A172 (cell line): ENCODE data around the gene BMPR1B. TPM values are rescaled to one million over a fixed set of nuclear protein-coding genes. Genes with fewer than 3 reads are reported as not detected.
"Not testable (repeated sequence)": the region's sequence is repeated elsewhere in the genome, so short reads cannot be mapped to it uniquely, and the experiment has no call there.

Experiments
- DNase-seq: peaks from one replicate; pipeline ENCODE4 v3.0.0-alpha.2; 2015; ENCODE audit warnings: low spot score
- total RNA-seq: library from RNA; depleted of rRNA; stranded (reverse); fragments of >200 nt; shearing (Covaris generic); gene quantifications from 2 replicates; pipeline ENCODE4 v1.2.3, GENCODE V29; 2014

Gene BMPR1B
- total RNA-seq, 1 experiment from 2014 or later = 0.05 TPM

DNA sequence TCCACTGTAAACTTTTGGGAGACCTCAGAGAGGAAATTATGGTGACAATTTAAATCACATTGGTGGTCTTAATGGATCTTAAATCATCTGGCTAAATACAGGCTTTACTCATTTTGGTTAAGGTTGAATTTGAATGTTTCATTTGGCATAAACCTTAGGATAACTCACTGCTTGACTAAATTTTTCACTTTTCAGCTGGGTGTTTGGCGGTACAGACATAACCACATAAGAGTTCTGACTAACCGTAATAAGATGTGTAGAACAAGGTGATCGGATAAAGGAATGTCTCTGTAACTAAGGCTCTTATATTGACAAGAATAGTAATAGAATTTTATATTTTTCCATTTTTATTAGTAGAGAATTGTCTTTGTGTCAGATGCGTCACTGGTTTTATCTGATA, 281.0 kb downstream of the BMPR1B start:
- DNase-seq = no peak

DNA sequence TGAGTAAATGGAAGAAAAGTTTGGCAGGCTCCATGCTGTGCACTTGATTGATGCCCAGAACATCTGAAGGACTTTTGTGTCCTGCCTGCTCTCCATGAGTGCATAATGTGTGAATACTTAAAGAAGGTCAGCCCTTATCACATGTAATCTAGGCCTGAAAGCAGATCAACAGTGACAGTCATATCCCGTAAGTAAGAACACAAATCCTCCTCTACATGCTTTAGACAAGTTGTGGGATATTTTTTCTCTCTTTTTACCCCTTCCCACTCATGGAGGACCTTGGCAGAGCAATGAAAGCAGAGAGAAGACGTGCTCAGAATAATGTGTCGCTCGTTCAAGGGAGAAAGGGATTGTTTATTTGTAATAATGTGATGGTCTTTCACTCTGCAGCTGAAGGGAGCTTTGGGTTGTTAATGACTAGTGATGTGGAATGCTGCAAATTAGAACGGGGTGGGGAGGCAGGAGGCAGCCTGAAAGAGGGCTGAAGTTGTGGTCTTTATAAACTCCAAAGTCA, 286.6 kb downstream of the BMPR1B start:
- no peak for DNase-seq

DNA sequence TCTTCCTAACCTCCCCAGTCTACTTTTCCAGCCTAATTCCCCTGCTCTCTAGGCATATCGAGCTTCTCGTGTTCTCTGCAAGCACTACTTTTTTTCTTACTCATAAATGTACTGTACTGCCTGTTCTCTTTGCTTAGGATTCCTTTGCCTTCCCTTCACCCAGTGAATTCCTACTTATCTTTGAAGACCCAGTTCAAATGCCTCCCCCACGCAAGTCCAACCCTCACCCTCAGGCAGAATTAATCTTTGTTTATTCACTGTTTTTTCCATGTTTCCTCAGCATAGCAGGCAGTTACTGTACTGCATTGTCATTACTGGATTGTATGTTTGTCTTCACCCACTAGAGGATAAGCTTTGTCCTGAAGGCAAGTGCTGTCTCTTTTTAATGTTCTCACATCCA, 287.7 kb downstream of the BMPR1B start:
- no peak for DNase-seq

DNA sequence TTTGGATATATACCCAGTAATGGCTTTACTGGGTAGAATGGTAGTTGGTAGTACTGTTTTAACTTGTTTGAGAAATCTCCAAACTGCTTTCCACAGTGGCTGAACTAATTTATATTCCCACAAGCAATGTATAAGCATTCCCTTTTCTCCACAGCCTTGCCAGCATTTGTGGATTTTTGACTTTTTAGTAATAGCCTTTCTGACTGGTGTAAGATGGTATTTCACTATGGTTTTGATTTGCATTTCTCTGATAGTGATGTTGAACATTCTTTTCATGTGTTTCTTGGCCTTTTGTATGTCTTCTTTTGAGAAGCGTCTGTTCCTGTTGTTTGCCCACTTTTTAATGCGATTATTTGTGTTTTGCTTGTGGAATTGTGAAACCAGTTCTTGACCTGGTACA, 290.5 kb downstream of the BMPR1B start:
- DNase-seq = no peak

DNA sequence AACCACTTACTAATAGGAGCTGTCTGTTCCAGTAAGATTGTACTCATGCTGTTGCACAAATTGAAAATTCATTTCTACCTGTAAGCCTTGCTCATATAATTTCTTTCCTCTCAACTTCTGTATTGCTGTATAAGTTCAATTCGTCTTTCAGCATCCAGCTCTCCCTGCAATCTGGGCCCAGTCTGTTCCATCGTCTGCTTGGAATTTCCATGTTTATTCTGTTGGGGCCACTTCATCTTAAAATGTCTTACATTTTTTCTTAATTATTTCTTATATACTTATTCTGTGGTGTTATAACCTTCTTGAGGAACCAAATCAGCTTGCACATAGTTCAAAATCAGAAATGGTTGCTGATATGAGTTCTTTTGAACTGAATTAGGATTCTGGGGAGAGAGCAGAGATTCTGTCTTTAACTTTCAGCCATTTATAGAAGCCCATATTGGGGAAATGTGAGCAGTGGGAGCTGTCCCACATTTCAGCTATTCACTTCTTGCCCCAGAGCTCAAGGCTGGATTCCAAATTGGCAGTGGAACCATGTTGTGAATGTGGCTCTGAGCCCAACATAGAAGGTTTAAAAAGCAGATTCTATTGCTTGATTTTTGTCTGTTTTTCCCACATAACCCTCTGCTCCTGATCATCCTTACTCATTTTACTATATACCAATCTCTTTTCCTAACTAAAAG, 291.9 kb downstream of the BMPR1B start:
- DNase-seq = no peak

DNA sequence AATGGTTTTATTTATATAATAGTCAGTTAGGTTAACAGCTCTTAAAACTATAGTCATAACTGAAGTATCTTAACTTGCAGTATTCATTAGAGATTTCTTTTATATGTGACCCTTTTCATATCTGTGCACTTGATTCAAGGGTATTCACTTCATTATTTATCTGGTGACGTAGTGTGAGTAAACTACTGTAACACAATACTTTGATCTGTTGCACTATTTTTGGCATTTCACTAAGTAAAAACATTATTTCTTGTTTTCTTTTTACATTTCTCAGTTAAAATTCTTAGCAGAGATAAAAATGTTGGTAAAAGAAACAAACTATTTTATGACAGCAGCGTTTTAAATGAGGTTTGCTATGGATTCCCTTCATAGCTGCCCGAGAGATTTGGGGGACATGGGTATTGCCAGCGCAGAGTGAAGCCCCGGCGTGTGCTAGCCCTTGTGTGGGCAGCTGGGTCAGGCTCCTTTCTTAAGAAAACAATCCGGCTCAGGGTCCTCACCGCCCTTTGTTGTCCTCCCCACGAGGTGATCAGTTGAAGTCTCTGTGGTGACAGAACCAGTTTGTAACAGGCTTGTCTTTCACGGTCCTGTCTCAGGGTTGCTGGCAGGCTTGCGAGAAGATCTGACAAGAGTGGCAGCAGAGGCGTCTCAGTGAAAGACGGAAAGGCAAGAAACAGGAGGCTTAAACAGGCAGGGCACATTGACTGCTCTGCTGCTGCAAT, 293.4 kb downstream of the BMPR1B start:
- DNase-seq = no peak

DNA sequence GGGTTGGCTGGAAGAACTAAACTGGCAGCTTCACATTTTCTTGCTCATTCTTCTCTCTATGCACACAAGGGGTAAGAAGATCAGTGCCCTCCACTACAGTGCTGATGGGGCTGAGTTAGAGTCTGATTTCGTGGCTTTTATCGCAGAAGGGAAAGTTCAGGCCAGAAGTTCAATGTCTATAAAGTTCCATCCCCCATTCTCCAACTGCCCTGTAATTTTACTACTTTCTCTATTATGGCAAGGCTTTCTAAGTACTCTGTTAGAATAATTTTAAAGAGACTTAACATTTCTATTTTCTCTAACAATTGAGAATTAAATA, 293.9 kb downstream of the BMPR1B start:
- DNase-seq = no peak

DNA sequence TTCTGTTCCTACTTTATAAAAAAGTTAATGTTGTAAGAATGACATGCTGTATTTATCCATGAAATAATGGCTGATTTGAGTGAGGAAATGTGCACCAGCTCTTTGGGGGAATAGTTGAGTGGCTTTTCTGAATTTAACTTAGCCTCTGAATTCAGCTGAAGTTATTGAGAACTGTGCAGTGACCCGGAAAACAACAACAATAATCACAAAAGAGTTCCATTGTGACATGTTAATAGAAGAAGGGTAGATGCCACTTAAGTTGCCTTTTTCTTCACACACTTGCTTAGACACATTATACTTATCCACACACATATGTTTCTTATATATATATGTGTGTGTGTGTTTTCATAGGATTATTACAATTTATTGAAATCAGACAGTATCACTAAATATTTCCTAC, 301.2 kb downstream of the BMPR1B start:
- DNase-seq = no peak

DNA sequence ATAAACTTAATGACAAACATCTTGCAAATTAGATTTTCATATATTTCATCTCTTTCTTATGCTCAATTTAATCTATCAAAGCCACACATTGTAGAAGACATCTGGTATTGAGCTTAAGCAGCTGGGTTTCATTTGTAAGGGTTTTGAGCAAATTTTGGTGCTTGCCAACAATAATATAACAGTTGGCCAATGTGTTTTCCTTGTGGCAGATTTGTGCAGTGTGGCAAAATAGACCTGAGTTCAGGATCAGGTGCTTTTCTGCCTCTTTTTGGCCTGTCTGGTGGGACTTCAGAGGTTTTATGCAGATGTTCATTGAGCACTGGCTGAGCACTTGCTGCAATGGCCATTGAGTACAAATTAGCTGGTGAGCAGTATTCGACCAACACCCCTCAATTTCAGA, 301.9 kb downstream of the BMPR1B start:
- no peak for DNase-seq

DNA sequence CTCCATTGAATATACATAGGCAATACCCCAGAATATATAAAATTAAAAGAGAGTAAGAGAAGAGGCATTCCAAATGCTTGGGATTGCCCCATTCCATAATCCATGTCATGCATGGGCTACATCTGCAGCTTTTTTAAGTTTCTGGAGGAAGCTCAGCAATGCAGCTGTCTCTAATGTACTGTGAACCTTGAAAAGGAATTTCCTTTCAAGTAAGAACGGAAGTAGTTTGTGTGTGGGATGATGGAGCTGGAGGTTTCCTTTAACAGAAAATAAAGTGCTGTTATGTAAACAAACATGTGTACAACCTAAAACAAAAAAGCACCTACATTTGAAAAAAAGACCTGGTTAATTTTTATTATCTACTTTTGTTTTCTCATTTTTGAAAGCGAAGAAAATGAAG, 303.5 kb downstream of the BMPR1B start:
- DNase-seq = no peak

DNA sequence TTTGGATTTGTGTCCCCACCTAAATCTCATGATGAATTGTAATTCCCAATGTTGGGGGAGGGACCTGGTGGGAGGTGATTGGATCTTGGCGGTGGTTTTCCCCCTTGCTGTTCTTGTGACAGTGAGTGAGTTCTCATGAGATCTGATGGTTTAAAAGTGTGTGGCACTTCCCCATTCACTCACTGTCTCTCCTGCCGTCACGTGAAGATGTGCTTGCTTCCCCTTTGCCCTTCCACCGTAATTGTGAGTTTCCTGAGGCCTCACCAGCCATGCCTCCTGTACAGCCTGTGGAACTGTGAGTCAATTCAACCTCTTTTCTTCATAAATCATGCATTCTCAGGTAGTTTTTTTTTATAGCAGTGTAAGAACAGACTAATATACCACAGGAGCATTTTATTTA, 304.0 kb downstream of the BMPR1B start:
- DNase-seq = not testable (repeated sequence)

DNA sequence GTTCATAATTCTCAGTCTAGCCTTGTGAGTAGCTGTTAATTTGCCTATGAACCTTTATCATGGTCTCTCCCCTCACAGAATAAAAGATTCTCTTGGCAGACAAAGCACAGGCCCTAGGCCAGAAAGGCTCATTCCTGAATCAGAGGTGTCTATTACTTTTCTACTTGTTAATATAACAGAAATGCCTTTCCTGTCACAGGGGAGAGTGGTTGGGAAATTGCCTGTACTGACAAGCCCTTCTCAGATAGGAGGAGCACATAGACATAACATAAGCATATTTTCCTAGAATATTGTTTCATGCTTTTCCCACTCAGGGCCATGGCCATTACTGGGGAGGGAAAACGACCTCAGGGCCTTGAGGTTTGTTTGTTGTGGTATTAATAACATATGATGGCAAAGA, 308.3 kb downstream of the BMPR1B start:
- DNase-seq = no peak

DNA sequence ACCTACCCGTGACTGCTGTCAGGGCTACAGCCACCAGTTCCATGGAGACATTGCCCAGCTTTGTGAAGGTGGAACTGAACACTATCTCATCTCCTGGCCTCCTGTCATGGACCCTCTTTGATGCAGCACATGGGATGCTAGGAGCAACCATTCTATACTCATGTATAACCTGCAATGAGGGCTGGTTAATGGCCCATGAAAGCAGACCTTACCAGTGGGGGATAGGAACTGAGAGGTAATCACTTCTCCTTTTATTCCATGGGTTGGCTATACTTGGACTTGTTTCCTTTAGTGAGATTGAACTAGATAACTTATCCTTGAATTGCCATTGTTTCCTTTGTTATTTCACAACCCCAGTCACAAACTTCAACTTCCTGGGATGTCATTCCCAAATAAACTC, 310.6 kb downstream of the BMPR1B start:
- DNase-seq = no peak

DNA sequence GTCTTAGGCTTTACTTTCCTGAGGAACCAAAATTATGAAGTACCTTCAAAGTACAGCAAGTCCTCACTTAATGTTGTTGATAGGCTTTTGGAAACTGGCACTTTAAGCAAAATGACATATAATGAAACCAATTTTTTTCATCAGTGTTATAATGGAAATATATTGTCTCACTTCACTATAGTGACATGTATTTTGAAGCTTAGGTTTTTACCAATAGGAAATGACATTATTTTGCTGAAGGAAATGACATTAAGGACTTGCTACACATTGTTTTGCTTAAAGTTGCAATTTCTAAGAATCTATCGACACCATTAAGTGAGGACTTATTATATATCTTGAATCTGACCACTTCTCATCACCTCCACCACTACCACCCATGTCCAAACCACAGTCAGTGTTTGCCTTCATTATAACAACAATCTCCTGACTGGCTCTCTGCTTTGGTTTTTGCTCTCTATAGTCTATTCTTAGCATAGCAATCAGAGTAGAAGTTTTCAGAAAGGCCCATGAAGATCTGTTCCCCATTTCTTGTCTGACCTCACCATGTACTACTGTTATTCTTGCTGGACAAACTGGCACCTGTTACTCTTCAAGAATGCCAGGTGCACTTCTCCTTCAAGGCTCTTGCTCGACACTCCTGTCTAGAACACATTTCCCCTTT, 311.2 kb downstream of the BMPR1B start:
- DNase-seq = no peak

DNA sequence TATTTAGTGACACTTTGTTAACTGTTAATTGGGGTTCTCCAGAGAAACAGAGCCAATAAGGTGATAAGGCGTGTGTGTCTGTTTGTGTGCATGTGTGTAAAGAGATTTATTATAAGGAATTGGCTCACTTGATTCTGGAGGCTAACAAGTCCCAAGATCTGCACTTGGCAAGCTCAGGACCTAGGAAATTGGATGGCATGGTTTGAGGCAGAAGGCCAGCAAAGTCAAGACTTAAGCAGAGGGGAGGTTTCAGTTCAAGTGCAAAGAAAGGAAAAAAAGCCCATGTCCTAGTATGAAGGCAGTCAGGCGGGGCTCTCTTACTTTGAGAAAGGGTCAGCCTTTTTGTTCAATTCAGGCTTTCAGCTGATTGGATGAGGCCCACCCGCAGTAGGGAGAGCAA, 314.1 kb downstream of the BMPR1B start:
- DNase-seq = no peak

DNA sequence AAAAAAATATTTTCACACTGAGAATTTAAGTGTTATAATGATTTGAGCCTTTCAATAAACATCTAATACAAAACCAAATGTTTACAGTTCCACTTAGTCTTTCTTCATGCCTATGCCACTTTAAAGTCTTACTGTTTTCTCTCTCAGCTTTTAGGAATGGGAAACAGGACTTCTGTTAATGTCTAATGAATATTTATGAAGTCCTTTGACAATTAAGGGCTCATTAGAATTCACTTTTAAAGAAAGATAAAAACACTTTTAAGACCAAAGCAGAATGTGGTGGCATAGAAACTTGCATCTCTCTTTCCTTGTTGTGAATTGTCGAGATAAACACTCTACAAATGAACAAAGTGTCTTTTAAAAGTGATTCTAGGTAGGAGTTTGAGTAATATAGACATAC, 315.9 kb downstream of the BMPR1B start:
- no peak for DNase-seq

DNA sequence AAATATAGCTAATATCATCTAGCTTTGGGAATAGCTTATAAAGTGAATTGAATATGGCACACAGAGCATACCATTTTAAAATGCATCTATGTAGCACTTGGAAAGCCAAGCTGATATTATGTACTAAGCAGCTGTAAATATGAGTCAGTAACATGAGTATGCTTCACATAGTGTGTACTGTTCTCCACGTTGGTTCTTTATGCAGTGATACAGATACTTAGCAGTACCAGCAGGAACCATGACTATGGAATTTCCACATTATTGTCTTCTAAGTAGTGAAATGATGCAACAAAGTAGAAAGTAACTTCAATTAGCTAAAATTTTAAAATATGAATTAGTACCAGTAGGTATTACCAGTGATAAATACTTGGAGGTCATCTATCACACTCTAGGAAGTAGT, 320.1 kb downstream of the BMPR1B start:
- no peak for DNase-seq

DNA sequence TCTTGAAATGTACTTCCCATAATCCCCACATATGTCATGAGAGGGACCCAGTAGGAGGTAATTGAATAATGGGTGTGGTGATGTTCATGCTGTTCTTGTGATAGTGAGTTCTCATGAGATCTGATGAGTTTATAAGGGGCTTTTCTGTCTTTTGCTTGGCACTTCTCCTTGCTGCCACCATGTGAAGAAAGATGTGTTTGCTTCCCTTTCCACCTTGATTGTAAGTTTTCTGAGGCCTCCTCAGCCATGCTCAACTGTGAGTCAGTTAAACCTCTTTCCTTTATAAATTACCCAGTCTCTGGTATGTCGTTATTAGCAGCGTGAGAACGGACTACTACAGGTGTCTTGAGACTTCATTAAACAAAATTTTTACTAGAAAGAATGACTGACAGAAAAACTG, 323.2 kb downstream of the BMPR1B start:
- DNase-seq = no peak

DNA sequence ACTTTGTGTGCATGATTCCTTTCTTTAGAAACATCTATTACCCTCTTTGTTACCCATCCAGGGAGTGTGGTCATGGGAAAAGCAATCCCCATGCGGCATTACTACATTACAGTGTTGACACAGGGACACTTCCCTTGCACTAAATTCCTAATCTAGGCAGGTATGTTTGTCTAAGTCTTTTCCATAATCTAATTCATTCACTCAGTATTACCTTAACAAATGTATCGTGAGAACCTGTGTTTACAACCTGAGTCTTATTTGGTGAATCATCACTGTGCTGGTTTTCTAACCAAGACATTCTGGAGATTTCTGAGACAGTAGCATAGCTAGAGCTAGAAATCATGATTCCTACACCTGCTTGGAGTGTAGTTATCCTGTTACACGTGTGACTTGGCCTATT, 326.8 kb downstream of the BMPR1B start:
- DNase-seq = no peak

DNA sequence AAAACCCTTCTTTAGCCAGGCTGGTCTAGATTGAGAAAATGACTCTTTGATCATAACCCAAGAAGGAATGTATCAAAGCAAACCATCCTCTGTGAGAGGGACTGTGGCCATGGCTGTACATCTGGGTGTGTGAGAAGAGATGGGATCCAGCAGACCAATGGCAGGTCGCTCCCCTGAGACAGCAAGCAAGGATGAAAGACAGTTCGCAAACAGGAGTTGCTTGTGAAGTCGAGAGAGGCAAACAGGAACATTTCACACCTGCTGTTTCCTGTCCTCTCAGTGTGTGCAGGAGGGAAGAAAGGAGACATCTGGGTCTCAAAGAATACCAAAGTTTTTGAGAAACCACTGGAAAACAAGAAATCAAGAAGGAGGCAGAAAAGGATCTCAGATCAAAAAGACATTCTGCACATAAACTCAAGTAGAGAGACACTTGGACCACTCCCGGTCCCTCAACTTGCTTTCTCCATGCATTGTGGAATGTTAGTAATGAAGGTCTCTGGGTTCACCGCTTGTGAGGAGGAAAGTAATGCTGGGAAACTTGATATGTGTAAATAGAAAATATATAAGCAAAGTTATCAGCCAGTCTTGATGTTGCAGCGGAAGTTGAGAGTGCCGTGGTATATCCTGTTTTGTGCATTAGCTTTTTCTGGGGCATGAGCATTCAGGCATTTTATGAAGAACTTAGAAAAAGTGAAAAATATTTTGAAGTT, 327.5 kb downstream of the BMPR1B start:
- DNase-seq = no peak

DNA sequence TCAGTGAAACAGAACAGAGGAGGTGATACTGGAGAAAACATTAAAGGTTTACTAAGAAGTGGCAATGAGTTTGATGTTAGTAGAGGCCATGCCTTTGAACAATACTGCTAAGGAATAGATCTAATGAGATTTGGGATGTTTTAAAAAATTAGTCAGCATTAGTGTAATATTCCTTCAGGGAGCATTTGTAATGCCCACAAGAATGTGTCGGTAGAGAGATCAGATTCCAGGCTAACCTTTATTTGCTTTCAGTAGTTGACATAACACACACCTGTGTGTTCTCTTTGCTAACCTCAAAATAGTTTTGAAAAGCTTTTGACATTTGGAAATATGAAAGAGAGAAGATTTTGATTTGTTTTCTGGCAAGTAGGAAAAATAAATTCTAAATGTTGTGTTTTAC, 328.8 kb downstream of the BMPR1B start:
- no peak for DNase-seq

DNA sequence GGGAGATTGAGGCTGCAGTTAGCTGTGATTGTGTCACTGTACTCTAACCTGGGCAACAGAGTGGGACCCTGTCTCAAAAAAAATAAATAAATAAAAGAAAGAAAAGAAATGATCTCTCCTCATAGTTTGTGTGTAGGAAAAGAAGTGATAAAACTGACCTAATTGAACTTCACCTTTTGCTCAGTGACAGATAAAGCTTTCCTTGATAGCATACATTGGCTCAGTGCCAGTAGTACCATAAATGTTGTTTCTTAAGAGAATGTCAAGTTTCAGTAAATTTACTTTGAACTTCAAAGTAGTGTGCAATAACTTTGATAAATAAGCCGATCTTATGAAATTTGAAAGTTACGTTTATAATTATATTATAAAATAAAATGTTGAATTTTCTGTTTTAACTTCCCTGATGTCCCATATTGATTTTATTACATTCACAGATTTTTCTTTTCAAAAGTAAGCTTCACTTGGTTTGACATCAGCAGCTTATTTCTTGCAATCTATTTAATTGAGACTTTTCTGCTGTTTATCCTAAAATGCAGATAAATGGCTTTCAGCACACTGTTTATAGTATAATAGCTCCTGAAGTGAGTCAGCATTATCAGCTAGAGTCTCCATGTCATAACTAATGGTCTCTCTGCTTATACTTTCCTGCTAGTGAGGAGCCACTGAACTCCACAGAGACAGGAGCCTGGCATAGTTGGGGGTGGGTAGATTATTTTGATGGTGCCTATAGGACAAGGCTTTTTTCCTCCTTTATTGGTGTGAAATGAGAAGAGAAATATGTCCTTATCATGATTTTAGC, 330.1 kb downstream of the BMPR1B start:
- no peak for DNase-seq
